NCI-H524 (cell line): ENCODE results near the gene RDH5.

ENCODE experiments used
- DNase-seq, 2 experiments: peaks; one replicate each; lab custom pipeline; 2025; lab: John Stamatoyannopoulos, UW

Gene RDH5

GRCh38 chr12:55696141-55696540 lies 24.1 kb upstream of the RDH5 start:
- DNase-seq = no peak

- DNase-seq = no peak
These were observed 23.3 kb upstream of the RDH5 start for GRCh38 chr12:55696796-55697462.

DNA sequence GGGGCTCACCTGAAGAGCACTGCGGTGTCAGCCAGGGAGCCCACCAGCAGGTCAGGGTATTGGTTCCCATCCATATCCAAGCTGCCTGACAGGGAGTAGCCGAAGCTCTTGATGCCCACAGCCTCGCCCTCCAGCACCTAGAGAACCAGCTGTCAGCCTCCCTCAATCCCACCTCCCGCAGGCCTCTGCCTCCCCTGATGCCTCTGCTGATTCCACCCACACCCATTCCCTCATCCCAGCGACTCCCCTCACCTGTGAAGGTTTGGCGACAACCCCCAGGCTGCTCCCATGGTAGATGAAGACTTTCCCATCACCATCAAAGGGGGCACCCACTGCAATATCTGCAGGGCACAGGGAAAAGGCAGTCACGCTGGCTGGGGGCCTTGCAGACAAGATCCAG lies 22.5 kb upstream of the RDH5 start:
- no peak for DNase-seq

- no peak for DNase-seq
These were observed 21.8 kb upstream of the RDH5 start for GRCh38 chr12:55698241-55698955.

DNA sequence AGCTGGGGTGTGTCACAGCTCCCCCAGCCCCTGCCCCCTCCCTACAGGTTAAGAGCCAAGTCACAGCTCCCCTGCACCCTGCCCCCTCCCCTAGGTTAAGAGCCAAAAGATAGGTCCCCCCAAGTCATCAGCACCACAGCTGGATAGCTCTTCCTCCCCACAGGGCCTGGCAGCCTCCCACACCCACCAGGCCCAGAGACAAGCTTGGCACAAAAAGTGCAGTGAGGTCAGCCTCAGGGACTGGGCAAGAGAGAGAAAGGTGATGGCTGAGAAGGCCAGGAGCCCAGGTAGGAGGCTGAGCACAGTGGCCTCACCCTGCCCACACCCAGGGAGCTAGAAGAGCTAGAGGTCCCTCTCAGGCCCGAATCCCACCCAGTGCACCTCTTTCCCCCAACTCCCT lies 21.2 kb upstream of the RDH5 start:
- no peak for DNase-seq

- DNase-seq = no peak
These were observed 20.6 kb upstream of the RDH5 start for GRCh38 chr12:55699471-55700055.

DNA sequence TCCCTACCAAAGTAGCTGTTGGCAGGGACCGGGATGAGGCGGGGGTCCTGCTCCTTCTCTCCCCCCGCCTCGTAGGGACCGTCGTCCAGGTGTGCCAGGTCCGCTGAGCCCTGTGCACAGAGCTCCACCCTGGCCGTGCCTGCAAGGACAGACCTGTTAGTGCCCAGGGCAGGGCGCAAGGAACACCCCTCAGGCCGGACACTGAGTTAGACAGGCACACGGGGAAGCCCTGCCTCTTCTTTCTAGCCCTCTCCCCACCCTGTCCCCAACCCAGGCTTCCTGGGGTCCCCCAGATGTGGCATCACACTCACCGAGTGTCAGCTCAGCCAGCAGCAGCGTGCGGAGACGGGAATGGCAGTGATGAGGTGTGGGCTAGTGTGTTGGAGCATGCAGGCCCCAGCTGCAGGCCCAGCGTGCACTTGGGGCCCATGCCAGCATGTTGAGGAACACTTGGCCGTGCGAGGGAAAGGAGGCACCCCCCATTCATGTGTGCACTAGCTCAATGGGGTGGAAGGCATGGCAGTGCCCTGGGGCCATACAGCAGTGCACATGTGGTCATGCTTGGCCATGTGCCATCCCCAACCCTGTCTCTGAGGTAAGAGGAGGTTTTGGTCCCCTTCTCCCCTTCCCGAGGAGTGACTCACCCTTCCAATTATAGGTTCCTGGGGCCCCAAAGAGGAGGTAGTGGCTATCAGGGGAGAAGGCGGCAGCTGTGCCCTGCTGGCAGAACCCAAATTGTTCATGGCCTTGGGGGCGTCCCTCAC lies 19.8 kb upstream of the RDH5 start:
- DNase-seq = no peak

GRCh38 chr12:55702861-55703260 lies 17.3 kb upstream of the RDH5 start:
- DNase-seq = no peak

GRCh38 chr12:55703288-55703687 lies 16.9 kb upstream of the RDH5 start:
- DNase-seq = no peak

DNA sequence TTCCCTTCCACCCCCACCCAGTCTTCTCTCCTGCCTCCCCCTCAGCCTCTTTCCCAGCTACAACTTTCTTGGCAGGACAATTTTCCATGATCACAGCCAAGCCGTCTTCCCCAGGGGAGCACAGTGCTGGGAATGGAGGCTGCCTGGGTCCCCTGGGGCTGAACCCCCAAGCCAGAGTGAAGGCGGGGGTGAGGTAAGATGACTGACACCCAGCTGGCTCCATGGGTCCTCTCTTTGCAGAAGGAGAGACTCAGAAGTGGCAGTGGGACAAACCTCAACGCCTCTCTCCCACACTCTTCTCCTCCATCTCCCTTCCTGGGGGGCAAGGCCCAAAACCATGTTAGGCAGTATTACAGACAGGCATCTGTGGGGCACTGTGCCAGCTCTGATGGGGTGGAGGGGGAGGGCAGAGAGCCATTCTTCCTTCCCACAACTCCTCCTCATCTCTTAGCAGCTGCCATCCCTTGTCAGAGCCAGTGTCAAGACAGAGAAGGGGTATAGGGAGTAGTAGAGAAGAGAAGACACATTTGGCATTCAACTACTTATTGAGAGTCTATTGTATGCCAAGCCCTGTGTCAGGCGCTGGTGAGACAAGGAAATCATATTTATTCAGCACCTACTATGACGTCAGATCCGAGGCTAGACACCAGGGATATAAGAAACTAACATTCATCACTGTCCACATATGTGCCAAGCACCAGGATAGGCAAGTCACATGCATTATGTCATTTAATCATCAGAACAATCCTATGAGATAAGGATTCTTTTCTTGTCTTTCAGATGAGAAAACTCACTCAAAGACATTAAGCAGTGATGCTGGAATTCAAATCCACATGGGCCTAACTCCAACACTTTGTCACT lies 16.1 kb upstream of the RDH5 start:
- peak; percentile 8 to 28 for DNase-seq

DNA sequence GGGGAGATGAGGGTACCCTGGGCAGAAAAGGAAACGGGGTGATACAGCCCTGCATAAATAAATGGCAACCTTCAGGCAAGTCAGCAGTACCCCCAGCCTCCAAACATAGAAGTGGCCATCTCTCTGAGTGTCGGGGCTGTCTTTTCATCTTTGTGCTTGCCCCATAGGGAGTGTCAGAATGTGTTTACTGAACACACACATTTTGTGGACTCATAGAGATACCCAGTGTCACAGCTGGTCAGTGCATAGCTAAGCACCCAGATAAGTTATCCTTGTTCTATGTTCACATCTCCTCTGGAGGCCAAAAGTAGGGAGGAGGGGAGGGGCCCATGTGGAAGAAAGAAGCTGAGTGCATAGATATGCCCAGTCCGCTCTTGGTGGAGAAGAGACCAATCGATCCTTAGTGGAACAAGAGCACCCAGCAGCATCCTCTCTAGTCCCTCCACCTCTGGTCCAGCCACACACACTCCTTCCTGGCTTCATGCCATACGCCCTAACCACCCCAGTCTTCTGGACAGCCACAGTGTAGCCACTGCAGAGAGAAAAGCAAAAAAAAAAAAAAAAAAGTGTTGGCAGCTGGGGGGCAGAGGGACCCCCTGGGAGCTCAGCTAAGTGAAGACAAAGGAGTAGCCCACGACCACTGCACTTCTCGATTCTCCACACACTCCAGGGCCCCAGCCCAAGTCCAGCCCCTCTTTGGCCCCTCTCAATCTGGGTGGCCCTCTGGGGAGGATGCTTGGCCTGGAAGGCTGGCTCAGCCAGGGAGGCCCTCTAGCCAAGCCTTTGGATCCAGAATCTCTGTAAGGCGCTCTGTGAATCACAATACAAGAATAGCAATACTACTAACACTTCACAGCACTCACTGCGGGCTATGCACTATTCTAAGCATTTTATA lies 15.1 kb upstream of the RDH5 start:
- DNase-seq = no peak

GRCh38 chr12:55705782-55706402 lies 14.3 kb upstream of the RDH5 start:
- DNase-seq = peak; percentile 56 to 62

DNA sequence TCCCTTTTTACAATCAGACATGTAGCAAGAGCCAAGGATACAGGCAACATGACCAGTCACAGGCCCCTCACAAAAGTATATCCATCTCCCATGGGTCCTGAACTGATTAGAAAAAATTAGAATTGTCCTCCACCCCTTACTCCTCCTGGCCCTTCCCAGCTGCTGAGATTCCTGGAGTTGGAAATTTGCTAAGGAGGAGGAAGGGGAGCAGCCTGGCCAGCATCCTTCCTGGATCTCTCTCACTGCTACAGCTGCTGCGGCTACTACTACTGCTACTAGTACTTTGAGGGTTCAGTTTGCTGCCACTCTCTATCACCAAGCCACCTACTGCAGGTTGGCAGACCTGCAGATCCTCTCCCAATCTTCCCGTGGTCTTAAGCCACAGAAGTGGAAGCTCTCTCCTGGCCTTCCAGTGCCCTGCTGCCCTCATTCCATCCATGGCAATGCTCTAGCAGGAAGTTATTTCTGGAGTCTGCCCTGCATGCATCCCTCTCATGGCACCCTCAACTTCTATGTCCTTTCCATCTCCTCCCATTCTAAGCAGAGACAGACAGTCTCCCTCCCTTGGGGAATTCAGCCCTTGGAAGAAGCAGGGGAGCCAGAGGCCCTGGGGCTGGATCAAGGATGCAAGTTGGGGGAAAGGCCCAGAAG lies 13.5 kb upstream of the RDH5 start:
- DNase-seq = no peak

DNA sequence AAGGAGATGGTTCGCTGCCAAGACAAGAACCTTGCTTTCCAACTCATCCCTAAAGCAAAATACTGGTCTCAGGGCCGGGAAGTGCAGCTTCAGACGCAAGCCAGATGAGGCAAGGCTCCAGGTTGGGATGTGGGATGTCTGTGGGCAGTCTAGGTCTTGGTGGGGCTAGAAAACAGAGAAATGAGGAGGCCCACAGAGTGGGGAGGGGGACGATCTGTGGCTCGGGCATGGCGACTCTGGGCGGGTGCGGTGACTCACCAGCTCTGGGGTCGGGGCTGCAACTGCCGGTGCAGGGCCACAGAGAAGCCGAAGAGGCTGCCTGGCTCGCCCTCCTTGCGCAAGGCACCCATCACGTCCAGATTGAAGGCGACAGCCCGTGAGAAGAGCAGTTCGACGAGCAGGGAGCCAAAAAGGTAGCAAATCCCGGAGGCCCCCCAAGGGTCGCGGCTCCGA lies 12.9 kb upstream of the RDH5 start:
- no peak for DNase-seq

DNA sequence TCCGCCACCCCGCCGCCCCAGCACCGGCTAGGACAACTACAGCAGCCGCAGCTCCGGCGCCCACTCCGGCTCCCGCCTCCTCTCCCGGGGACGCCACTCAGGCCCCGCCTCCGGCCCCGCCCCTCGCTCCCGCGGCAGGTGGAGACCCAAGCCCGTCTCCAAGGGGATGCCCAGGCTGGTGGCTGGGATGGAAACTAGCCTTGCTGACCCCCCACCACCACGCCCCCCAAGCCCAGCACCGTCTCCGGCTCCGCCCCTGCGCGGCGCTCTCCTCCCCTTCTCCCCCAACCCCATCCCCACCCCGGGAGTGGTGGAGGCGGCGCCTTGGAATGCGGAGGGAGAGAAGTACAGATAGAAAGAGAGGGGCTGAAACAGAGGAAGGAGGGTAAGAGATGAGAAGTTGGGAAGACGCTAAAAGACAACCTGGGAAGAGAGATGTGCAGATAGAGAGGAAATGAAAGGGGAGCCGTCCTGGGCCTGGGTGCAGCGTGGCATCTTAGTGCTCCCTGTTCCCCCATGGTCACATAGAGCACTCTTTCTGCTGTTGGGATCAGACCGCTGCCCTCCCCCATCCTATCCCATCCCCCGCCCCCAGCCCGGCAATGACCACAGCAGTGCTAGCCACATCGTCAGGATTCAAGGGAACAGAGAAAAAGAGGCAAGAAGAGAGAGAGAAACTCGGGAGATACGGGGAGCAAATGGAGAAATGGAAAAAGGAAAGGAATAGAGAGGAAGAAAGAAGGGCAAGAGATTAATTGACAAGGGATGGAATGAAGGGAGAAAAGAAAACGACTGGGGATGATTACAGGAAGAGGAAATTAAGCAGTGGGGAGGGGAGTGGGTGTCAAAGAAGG lies 12.1 kb upstream of the RDH5 start, which contains the start of gene ITGA7:
Gene ITGA7 (minus strand): TSS at position 64 of the 854 bp plus-strand sequence. CDS start 222 bp downstream, outside the sequence.
- peak; percentile 78 to 89 for DNase-seq

- DNase-seq = no peak
These were observed 11.4 kb upstream of the RDH5 start for GRCh38 chr12:55708695-55709233.

GRCh38 chr12:55711786-55712553 lies 8.2 kb upstream of the RDH5 start:
- DNase-seq = no peak
